Mesenchymal stem cell (in vitro differentiated cells and primary cell): ENCODE measurements around the gene TAF1C.

ENCODE experiments used
- DNase-seq: peaks from one replicate; pipeline ENCODE4 v3.0.0-alpha.2; 2013
- H2AFZ ChIP-seq: one replicate; pipeline ENCODE4 v1.6.1; 2013; ENCODE audit warnings: low read depth, mild to moderate bottlenecking, control low read depth, inconsistent platforms, low read length, moderate library complexity
- H2AK5ac ChIP-seq: 2 replicates; pipeline ENCODE4 v1.6.1; 2013; ENCODE audit warnings: low read length, moderate library complexity, mild to moderate bottlenecking, inconsistent platforms; ENCODE audit not compliant: severe bottlenecking
- H2BK120ac ChIP-seq: one replicate; pipeline ENCODE4 v1.6.1; 2013; ENCODE audit warnings: low read depth, mild to moderate bottlenecking, inconsistent platforms, low read length, moderate library complexity
- H2BK12ac ChIP-seq, 2 experiments: one replicate each; pipeline ENCODE4 v1.6.1; 2013; ENCODE audit warnings: inconsistent platforms in 2 of 2, low read length in 2 of 2, mild to moderate bottlenecking in 2 of 2, moderate library complexity in 2 of 2, control low read depth in 1 of 2
- H2BK15ac ChIP-seq: one replicate; pipeline ENCODE4 v1.6.1; 2013; ENCODE audit warnings: mild to moderate bottlenecking, low read depth, inconsistent platforms; ENCODE audit not compliant: poor library complexity, severe bottlenecking
- H2BK5ac ChIP-seq: 2 replicates; pipeline ENCODE4 v1.6.1; 2013; ENCODE audit warnings: low read depth, mild to moderate bottlenecking, low read length, control low read depth, inconsistent platforms; ENCODE audit not compliant: poor library complexity, severe bottlenecking
- H3K14ac ChIP-seq, 2 experiments: one replicate each; pipeline ENCODE4 v1.6.1; 2013; ENCODE audit warnings: inconsistent platforms in 2 of 2, low read length in 2 of 2, control low read depth in 1 of 2, mild to moderate bottlenecking in 1 of 2, moderate library complexity in 1 of 2
- H3K18ac ChIP-seq, 2 experiments: one replicate each; pipeline ENCODE4 v1.6.1; 2013; ENCODE audit warnings: inconsistent platforms in 2 of 2, low read length in 2 of 2, control low read depth in 1 of 2, low read depth in 1 of 2, mild to moderate bottlenecking in 1 of 2
- H3K23ac ChIP-seq, 2 experiments: one replicate each; pipeline ENCODE4 v1.6.1; 2013; ENCODE audit warnings: inconsistent platforms in 2 of 2, low read length in 2 of 2, mild to moderate bottlenecking in 2 of 2, moderate library complexity in 2 of 2, control low read depth in 1 of 2
- H3K27ac ChIP-seq: 2 replicates; pipeline ENCODE4 v1.5.1; 2013; ENCODE audit warnings: mild to moderate bottlenecking, moderate library complexity, low read length, control low read depth, inconsistent platforms; ENCODE audit not compliant: poor library complexity, severe bottlenecking
- H3K27me3 ChIP-seq, 2 experiments: 2 replicates each; pipeline versions ENCODE4 v1.6.1 to v1.7.0; 2013; ENCODE audit warnings: low read length in 2 of 2, mild to moderate bottlenecking in 2 of 2, moderate library complexity in 2 of 2, control low read depth in 1 of 2, inconsistent platforms in 1 of 2; ENCODE audit not compliant: control insufficient read depth in 1 of 2, insufficient read depth in 1 of 2
- H3K36me3 ChIP-seq, 2 experiments: 2 replicates each; pipeline versions ENCODE4 v1.6.1 to v1.7.0; 2013; ENCODE audit warnings: low read length in 2 of 2, control low read depth in 1 of 2, inconsistent platforms in 1 of 2, low read depth in 1 of 2, mild to moderate bottlenecking in 1 of 2; ENCODE audit not compliant: insufficient read depth in 2 of 2, control insufficient read depth in 1 of 2
- H3K4ac ChIP-seq, 2 experiments: one replicate each; pipeline ENCODE4 v1.6.1; 2013; ENCODE audit warnings: inconsistent platforms in 2 of 2, low read length in 2 of 2, mild to moderate bottlenecking in 2 of 2, moderate library complexity in 2 of 2, control low read depth in 1 of 2, low read depth in 1 of 2
- H3K4me1 ChIP-seq: 2 replicates; pipeline ENCODE4 v1.6.1; 2013; ENCODE audit warnings: low read depth, low read length, control low read depth; ENCODE audit not compliant: control insufficient read depth, insufficient read depth
- H3K4me2 ChIP-seq: 2 replicates; pipeline ENCODE4 v1.6.1; 2013; ENCODE audit warnings: low read length, mild to moderate bottlenecking, inconsistent platforms; ENCODE audit not compliant: poor library complexity, severe bottlenecking
- H3K4me3 ChIP-seq, 2 experiments: 2 replicates each; pipeline versions ENCODE4 v1.5.1 to v1.7.0; 2013; ENCODE audit warnings: low read length in 2 of 2, mild to moderate bottlenecking in 2 of 2, control low read depth in 1 of 2, low read depth in 1 of 2; ENCODE audit not compliant: insufficient read depth in 1 of 2
- H3K79me1 ChIP-seq: replicated peaks from 2 replicates; pipeline ENCODE4 v1.6.1; 2013; ENCODE audit warnings: mild to moderate bottlenecking, control low read depth, low read length, inconsistent platforms; ENCODE audit not compliant: poor library complexity, severe bottlenecking
- H3K9ac ChIP-seq: 2 replicates; pipeline ENCODE4 v1.7.0; 2013; ENCODE audit warnings: mild to moderate bottlenecking, low read length, moderate library complexity
- H3K9me3 ChIP-seq: 2 replicates; pipeline ENCODE4 v1.7.0; 2013; ENCODE audit warnings: mild to moderate bottlenecking, low read length; ENCODE audit not compliant: control insufficient read depth
- H4K8ac ChIP-seq: one replicate; pipeline ENCODE4 v1.6.1; 2013; ENCODE audit warnings: inconsistent platforms, mild to moderate bottlenecking, low read length, moderate library complexity
- H4K91ac ChIP-seq: one replicate; pipeline ENCODE4 v1.6.1; 2013; ENCODE audit warnings: mild to moderate bottlenecking, low read length, inconsistent platforms
- WGBS: methylation state at CpG from one replicate; pipeline ENCODE4 v1.1.7; 2013; ENCODE audit warnings: mixed read lengths; 5-methylcytosine and 5-hydroxymethylcytosine counted together

The TAF1C gene

GRCh38 chr16:84178892-84179611 lies 7.8 kb downstream of the TAF1C start:
- no peak overlapping the region for H3K9ac ChIP-seq
- H2BK120ac ChIP-seq: no peak overlapping the region
- H3K27ac ChIP-seq: no peak overlapping the region
- peaks cover 21% of the 10 kb centered on the region for H3K4me1 ChIP-seq
- no peak overlapping the region for H2AFZ ChIP-seq
- H3K18ac ChIP-seq: no peak overlapping the region
- no peak overlapping the region for H4K8ac ChIP-seq
- H3K9me3 ChIP-seq: no peaks in the 10 kb centered on the region
- WGBS: 97% methylated on average over 28 of the region's 28 CpGs
- no peak overlapping the region for H3K4ac ChIP-seq
- DNase-seq: no peak
- no peak overlapping the region for H3K4me3 ChIP-seq
- no peak overlapping the region for H3K4me2 ChIP-seq
- no peak overlapping the region for H3K14ac ChIP-seq
- H2AK5ac ChIP-seq: no peak overlapping the region
- no peak overlapping the region for H4K91ac ChIP-seq
- H3K79me1 ChIP-seq: peaks cover 33% of the 10 kb centered on the region
- peaks cover 51 to 61% of the 10 kb centered on the region in 2 experiments for H3K36me3 ChIP-seq
- H2BK12ac ChIP-seq: no peak overlapping the region
- peaks cover 0 to 3% of the 10 kb centered on the region in 2 experiments for H3K27me3 ChIP-seq
- no peak overlapping the region for H2BK15ac ChIP-seq
- H2BK5ac ChIP-seq: no peak overlapping the region
- H3K23ac ChIP-seq: no peak overlapping the region

- no peak for DNase-seq
- Histone ChIP-seq H3K36me3 (peaks cover 47 to 53% of the 10 kb centered on the region in 2 experiments), H2BK120ac (no peak overlapping the region), H2BK15ac (no peak overlapping the region), H4K8ac (peak overlapping the region; percentile 53), H2AFZ (no peak overlapping the region), H3K79me1 (peaks cover 25% of the 10 kb centered on the region), H3K4ac (no peak overlapping the region), H3K18ac (peak overlapping the region in 1 of 2 experiments; percentile 18), H3K27me3 (peaks cover 0 to 6% of the 10 kb centered on the region in 2 experiments), H3K14ac (no peak overlapping the region), H2AK5ac (no peak overlapping the region), H3K23ac (no peak overlapping the region), H2BK12ac (peak overlapping the region in 1 of 2 experiments; percentile 45), H3K9me3 (no peaks in the 10 kb centered on the region), H3K9ac (no peak overlapping the region), H3K4me3 (no peak overlapping the region), H3K27ac (no peak overlapping the region), H4K91ac (peak overlapping the region; percentile 34), H3K4me2 (no peak overlapping the region), H3K4me1 (peaks cover 21% of the 10 kb centered on the region), H2BK5ac (no peak overlapping the region)
- 97% methylated on average over 15 of the region's 15 CpGs for WGBS
These were observed 8.6 kb downstream of the TAF1C start for GRCh38 chr16:84178146-84178765.

GRCh38 chr16:84177741-84178073 lies 9.2 kb downstream of the TAF1C start:
- Histone ChIP-seq H3K4me2 (no peak overlapping the region), H3K4me3 (no peak overlapping the region), H4K91ac (peak overlapping the region; percentile 55), H3K27ac (peak overlapping the region; percentile 6), H3K23ac (no peak overlapping the region), H4K8ac (peak overlapping the region; percentile 42), H3K18ac (peak overlapping the region in 1 of 2 experiments; percentile 25), H2BK5ac (no peak overlapping the region), H3K79me1 (peaks cover 19% of the 10 kb centered on the region), H3K27me3 (peaks cover 0 to 9% of the 10 kb centered on the region in 2 experiments), H2AK5ac (no peak overlapping the region), H2AFZ (no peak overlapping the region), H3K9me3 (no peaks in the 10 kb centered on the region), H2BK120ac (no peak overlapping the region), H3K36me3 (peaks cover 42 to 48% of the 10 kb centered on the region in 2 experiments), H3K4me1 (peaks cover 21% of the 10 kb centered on the region), H2BK12ac (peak overlapping the region in 1 of 2 experiments; percentile 59), H3K14ac (no peak overlapping the region), H3K4ac (no peak overlapping the region), H3K9ac (peak overlapping the region; percentile 49), H2BK15ac (no peak overlapping the region)
- WGBS: 64% methylated on average over 8 of the region's 9 CpGs
- peak; percentile 51 for DNase-seq
